ENCODE results near the gene CNGA3. TPM values are rescaled to one million over a fixed set of nuclear protein-coding genes. Genes with fewer than 3 reads are reported as not detected.

Gene CNGA3
- total and polyA plus RNA-seq, 2 of the 4 experiments (the other 2 are of a cell fraction): under 0.01 TPM; not detected in 1

- no peak overlapping the region for H3K56ac ChIP-seq (ENCODE audit: extremely low read depth, insufficient read depth, low read length)
- H3K27me3 ChIP-seq (ENCODE audit: control insufficient read depth, insufficient read depth, low read length): peaks cover 10% of the 10 kb centered on the region
- H3K27ac ChIP-seq (ENCODE audit: insufficient read depth, low read length): no peak overlapping the region
- H2BK15ac ChIP-seq (ENCODE audit: low read depth, low read length): no peak overlapping the region
- no peaks in the 10 kb centered on the region for H3K9me3 ChIP-seq (ENCODE audit: control insufficient read depth, insufficient read depth, low read length)
- H2AFZ ChIP-seq (replicated peaks; ENCODE audit: low read length, poor library complexity): no peak overlapping the region
- H3K9me1 ChIP-seq (ENCODE audit: insufficient read depth, low read length): no peaks in the 10 kb centered on the region
- DNase-seq (no peak), ATAC-seq (ENCODE audit: low read depth) (no peak)
- 71% methylated on average over 1 of the region's 4 CpGs; no CpG with 5 or more reads in 1 of the 2 experiments for WGBS, 2 experiments (ENCODE audit: extremely low coverage in 2 of 2, insufficient read length in 1 of 2)
- H3K18ac ChIP-seq (ENCODE audit: low read depth, low read length): no peak overlapping the region
- no peak overlapping the region for H3K4me3 ChIP-seq (ENCODE audit: insufficient read depth, low read depth, low read length)
- ChIA-PET CTCF (no interaction called here), POLR2A (ENCODE audit: unreplicated experiment) (interaction anchor here (0.6 kb wide), 1 partner anchor 385 kb away, joined by 3 read pairs; no protein-coding TSS in a partner anchor)
- no TSS peak for BruUV-seq (replicated peaks)
- H3K4me2 ChIP-seq (ENCODE audit: low read depth, low read length): no peak overlapping the region
- no peak overlapping the region for H2BK5ac ChIP-seq (ENCODE audit: low read depth, low read length, poor library complexity, severe bottlenecking)
- no peak overlapping the region for H4K8ac ChIP-seq (ENCODE audit: low read depth in 2 of 2, low read length in 2 of 2)
- no peak overlapping the region for H2AK9ac ChIP-seq (replicated peaks; ENCODE audit: low read depth, low read length, poor library complexity)
- no peaks in the 10 kb centered on the region for H3K36me3 ChIP-seq (ENCODE audit: control insufficient read depth, insufficient read depth, low read length)
- H4K5ac ChIP-seq (ENCODE audit: low read depth, low read length): no peak overlapping the region
- no peak overlapping the region for H2AK5ac ChIP-seq (ENCODE audit: low read depth, low read length)
- in situ Hi-C loops (cut with MboI; ENCODE audit: low sequenced_read_pairs) (no loop called here), intact Hi-C loops (cut with micrococcal nuclease) (no loop called here), dilution Hi-C loops (cut with HindIII; ENCODE audit: low sequenced_read_pairs, unreplicated experiment) (no loop called here)
- H2BK20ac ChIP-seq (ENCODE audit: low read depth, low read length): no peak overlapping the region
- TF ChIP-seq SMC3 (IDR thresholded peaks at IDR 0.05; ENCODE audit: low read depth, low read length): no peak
- TF ChIP-seq ELK1 (IDR thresholded peaks at IDR 0.05; ENCODE audit: borderline replicate concordance, low read depth, low read length): no peak
- no peak for TF ChIP-seq MXI1 (IDR thresholded peaks at IDR 0.05; ENCODE audit: borderline replicate concordance, low read depth, low read length)
- TF ChIP-seq CHD1 (IDR thresholded peaks at IDR 0.05; ENCODE audit: low read depth, low read length): no peak
- no peak for TF ChIP-seq RCOR1 (IDR thresholded peaks at IDR 0.05; ENCODE audit: insufficient replicate concordance, low read length)
- TF ChIP-seq CEBPB (IDR thresholded peaks at IDR 0.05; ENCODE audit: low read depth, low read length): no peak
- TF ChIP-seq RAD21 (IDR thresholded peaks at IDR 0.05; ENCODE audit: low read length): no peak
- no peak for TF ChIP-seq CTCF (conservative IDR thresholded peaks at IDR 0.05; ENCODE audit: low read depth, low read length)
- TF ChIP-seq USF2 (IDR thresholded peaks at IDR 0.05; ENCODE audit: low read depth, low read length): no peak
- no peak for TF ChIP-seq RFX5 (IDR thresholded peaks at IDR 0.05; ENCODE audit: low read depth, low read length)
- TF ChIP-seq MAZ (IDR thresholded peaks at IDR 0.05; ENCODE audit: borderline replicate concordance, low read depth, low read length): no peak
- TF ChIP-seq MAFK (IDR thresholded peaks at IDR 0.05; ENCODE audit: low read depth, low read length): no peak
- no peak for TF ChIP-seq FOS (IDR thresholded peaks at IDR 0.05; ENCODE audit: low read depth, low read length)
- TF ChIP-seq BHLHE40 (IDR thresholded peaks at IDR 0.05; ENCODE audit: low read depth, low read length): no peak
- H3K14ac ChIP-seq (replicated peaks; ENCODE audit: low read depth, low read length): no peak overlapping the region
- no peaks in the 10 kb centered on the region for H3K79me1 ChIP-seq (ENCODE audit: low read depth in 1 of 2, low read length in 2 of 2)
- H2BK120ac ChIP-seq (ENCODE audit: low read depth, low read length): no peak overlapping the region
- H3K9ac ChIP-seq (ENCODE audit: low read depth, low read length): no peak overlapping the region
- H3K4me1 ChIP-seq (ENCODE audit: control insufficient read depth, insufficient read depth, low read length): no peaks in the 10 kb centered on the region
- H3K23ac ChIP-seq (ENCODE audit: low read depth, low read length): no peak overlapping the region
- no peak overlapping the region for H3K4ac ChIP-seq (ENCODE audit: low read depth, low read length)
- no peaks in the 10 kb centered on the region for H4K20me1 ChIP-seq (ENCODE audit: insufficient read depth, low read length)
- no peak overlapping the region for H4K91ac ChIP-seq (ENCODE audit: insufficient read depth, low read depth, low read length)
These were observed 37.7 kb upstream of the CNGA3 start for GRCh38 chr2:98308532-98308931.

All from IMR-90 (cell line).